ENCODE data around the gene SLC6A7. TPM values are rescaled to one million over a fixed set of nuclear protein-coding genes. Genes with fewer than 3 reads are reported as not detected.

The SLC6A7 gene
- total and polyA plus RNA-seq, 12 donors = not detected

DNA sequence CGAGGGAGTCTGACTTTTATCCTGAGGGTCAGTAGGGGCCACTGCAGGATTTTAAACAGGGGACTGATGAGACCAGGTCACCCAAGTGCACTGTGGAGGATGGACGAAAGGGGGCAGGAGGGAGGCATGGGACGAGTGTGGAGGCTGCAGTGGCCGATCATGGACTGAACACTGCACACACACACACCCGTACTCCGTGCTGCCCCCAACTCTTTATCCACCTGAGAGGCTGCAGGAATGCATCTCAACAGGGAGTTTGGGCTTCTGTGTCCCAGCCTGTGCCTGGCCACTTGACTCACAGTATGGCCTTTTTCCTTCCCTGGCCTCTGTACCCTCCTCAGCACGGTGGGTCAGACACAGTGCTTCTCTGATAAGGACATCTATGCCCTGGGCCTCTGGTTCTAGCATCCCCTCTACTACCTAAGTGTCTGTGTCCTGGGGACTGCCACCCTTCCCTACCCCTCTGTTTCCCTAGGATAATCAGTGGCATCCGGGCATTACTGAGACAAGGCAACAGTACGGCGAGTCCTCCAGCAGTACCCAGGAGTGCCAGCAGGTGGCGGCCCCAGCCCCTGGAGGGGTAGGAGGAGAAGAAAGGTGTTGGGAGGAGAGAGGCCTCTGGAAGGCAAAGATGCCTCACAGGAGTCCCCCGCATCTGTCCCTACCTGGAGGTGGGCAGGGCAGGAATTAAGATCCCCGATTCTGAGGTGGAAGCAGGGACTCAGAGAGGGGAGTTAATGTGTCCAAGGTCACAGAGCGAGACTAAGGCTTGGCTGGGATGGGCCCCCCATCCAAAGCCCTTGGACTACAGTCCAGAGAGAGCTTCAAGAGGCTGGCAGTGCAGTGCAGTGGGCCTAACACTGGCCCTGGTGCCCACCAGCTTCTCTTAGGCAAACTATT lies 28.4 kb upstream of the SLC6A7 start:
- Histone ChIP-seq H3K36me3 (replicated peaks in 1 of 2) (no peaks in the 10 kb centered on the region), H3K4me3 (no peak overlapping the region), H3K27ac (peak overlapping the region in 1 of 5 donors; percentile 85), H3K27me3 (peaks cover 2% of the 10 kb centered on the region), H3K9me3 (replicated peaks in 1 of 3) (no peaks in the 10 kb centered on the region), H3K4me1 (replicated peaks in 1 of 2) (peaks cover 1% of the 10 kb centered on the region in 2 donors)
- intact Hi-C loops (cut with DNase I) = loop anchor here (5.0 to 10.0 kb wide), 5 partner anchors 51 to 276 kb away; no protein-coding TSS in a partner anchor
- WGBS, 4 donors = 40 to 56% (median 47%) methylated on average over 12 to 14 of the region's 14 CpGs
- peak; percentile 87 to 95 (median 91) for TF ChIP-seq CTCF (IDR thresholded peaks at IDR 0.05)
- TF ChIP-seq POLR2A (IDR thresholded peaks at IDR 0.05) = no peak
- DNase-seq = peak; percentile 76 to 91 (median 80)

GRCh38 chr5:150162142-150162513 lies 27.7 kb upstream of the SLC6A7 start:
- no peak for TF ChIP-seq CTCF (IDR thresholded peaks at IDR 0.05)
- no peak for TF ChIP-seq POLR2A (IDR thresholded peaks at IDR 0.05)
- intact Hi-C loops (cut with DNase I) = loop anchor here (5.0 to 10.0 kb wide), 5 partner anchors 50 to 275 kb away; no protein-coding TSS in a partner anchor
- Histone ChIP-seq H3K4me1 (replicated peaks in 1 of 2) (no peaks in the 10 kb centered on the region), H3K9me3 (replicated peaks in 1 of 3) (no peaks in the 10 kb centered on the region), H3K27ac (no peak overlapping the region), H3K4me3 (no peak overlapping the region), H3K36me3 (replicated peaks in 1 of 2) (no peaks in the 10 kb centered on the region), H3K27me3 (peaks cover 7% of the 10 kb centered on the region)
- 72 to 94% (median 86%) methylated on average over 3 of the region's 3 CpGs for whole genome bisulfite sequencing, 4 donors
- no peak for DNase-seq

DNA sequence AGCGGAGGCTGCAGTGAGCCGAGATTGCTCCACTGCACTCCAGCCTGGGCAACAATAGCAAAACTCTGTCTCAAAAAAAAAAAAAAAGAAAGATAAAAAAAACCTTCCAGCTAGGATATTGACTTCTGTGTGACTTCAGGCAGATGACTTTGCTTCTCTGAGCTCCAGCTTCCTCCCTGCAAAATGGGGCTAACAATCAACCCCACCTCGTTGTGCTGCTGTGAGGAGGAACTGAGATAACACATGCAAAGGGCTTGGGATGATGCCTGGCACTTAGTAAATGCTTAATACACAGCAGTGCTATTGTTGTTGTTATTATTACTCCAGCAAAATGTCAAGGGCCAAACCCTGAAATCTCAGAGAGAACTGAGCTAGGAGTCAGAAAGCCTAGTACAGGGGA lies 26.8 kb upstream of the SLC6A7 start:
- Histone ChIP-seq H3K27me3 (peaks cover 15% of the 10 kb centered on the region), H3K27ac (peak overlapping the region in 1 of 5 donors; percentile 14), H3K4me1 (replicated peaks in 1 of 2) (no peaks in the 10 kb centered on the region), H3K36me3 (replicated peaks in 1 of 2) (no peaks in the 10 kb centered on the region), H3K9me3 (replicated peaks in 1 of 3) (no peaks in the 10 kb centered on the region), H3K4me3 (no peak overlapping the region)
- intact Hi-C loops (cut with DNase I) = loop anchor here (5.0 to 10.0 kb wide), 5 partner anchors 49 to 274 kb away; no protein-coding TSS in a partner anchor
- WGBS, 4 donors = 66 to 80% (median 75%) methylated on average over 3 of the region's 3 CpGs
- DNase-seq = no peak
- TF ChIP-seq POLR2A (IDR thresholded peaks at IDR 0.05) = no peak
- TF ChIP-seq CTCF (IDR thresholded peaks at IDR 0.05) = no peak

DNA sequence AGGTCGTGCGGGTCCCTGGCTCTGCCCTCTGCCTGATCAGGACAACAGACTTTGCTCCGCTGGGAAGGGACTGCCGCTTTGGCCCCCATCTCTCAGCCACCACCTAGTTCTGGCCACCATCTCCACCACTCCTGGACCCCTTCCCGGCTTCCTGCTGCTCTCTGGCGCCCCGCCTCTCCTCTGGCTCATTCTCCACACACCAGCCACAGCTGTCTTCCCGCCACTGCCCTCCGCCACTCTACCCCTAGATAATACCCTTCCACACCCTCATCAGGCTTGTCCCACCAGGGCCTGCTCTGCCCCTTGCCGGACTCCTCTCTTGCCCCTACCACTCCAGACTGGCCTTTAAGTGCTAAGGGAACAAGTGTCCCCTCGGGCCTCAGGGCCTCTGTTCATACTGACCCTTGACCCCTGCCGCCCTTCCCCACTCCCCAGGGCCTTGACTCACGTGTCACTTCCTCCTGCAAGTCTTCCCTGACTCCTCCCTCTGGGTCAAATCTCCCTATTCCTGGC lies 26.3 kb upstream of the SLC6A7 start:
- Histone ChIP-seq H3K27me3 (peaks cover 15% of the 10 kb centered on the region), H3K4me1 (replicated peaks in 1 of 2) (no peaks in the 10 kb centered on the region), H3K9me3 (replicated peaks in 1 of 3) (no peaks in the 10 kb centered on the region), H3K36me3 (replicated peaks in 1 of 2) (no peaks in the 10 kb centered on the region), H3K4me3 (no peak overlapping the region), H3K27ac (peak overlapping the region in 1 of 5 donors; percentile 14)
- TF ChIP-seq CTCF (IDR thresholded peaks at IDR 0.05) = peak in 1 of 6 experiments; percentile 15
- TF ChIP-seq POLR2A (IDR thresholded peaks at IDR 0.05) = no peak
- DNase-seq = no peak
- intact Hi-C loops (cut with DNase I) = loop anchor here (5.0 to 10.0 kb wide), 5 partner anchors 49 to 274 kb away; no protein-coding TSS in a partner anchor
- 65 to 69% (median 66%) methylated on average over 9 to 13 of the region's 13 CpGs for WGBS, 4 donors
